Left cardiac atrium (tissue), 4 donors: ENCODE data around the gene C11orf86. TPM values are rescaled to one million over a fixed set of nuclear protein-coding genes. Genes with fewer than 3 reads are reported as not detected.
"Not testable (repeated sequence)": the region's sequence is repeated elsewhere in the genome, so short reads cannot be mapped to it uniquely, and the experiment has no call there.

Experiments used
- ATAC-seq, 2 donors: fragments of 200-7000 bp; cut with Tn5 transposase; one replicate each; pipeline ENCODE4 v1.9.1; 2020; ENCODE audit warnings: mild to moderate bottlenecking in 2 of 2, moderate library complexity in 2 of 2
- DNase-seq: peaks from one replicate; pipeline ENCODE4 v3.0.0-alpha.2; 2020
- intact Hi-C, 2 donors: fragments of 100-400 bp; cut with DNase I; formaldehyde crosslinking; loops; one replicate each; pipeline versions ENCODE4 v1.14.1 to v1.15.1; 2022 to 2023
- long read RNA-seq: library from polyadenylated mRNA; unstranded; transcript quantifications from one replicate; pipeline ENCODE4 v2.0.0, GENCODE V29; 2021
- total RNA-seq, 2 donors: library from RNA; stranded (reverse); fragmentation: NEBNext Ultra II Directional; extraction: Animal tissue kit (Norgen Biotek cat#: 25700); gene quantifications; one replicate each; pipeline ENCODE4 v1.2.1, GENCODE V29; 2021
- donor health status: DM: no; HTN: yes; CAD: no.
- donor health status: DM: no; HTN: yes; CAD: no; lungs with severe emphysema.
- donor health status: DM: yes; HTN: yes; CAD: no.
- donor health status: Dilated cardiomyopathy.

The C11orf86 gene, protein sequence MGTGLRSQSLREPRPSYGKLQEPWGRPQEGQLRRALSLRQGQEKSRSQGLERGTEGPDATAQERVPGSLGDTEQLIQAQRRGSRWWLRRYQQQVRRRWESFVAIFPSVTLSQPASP
- total RNA-seq = not detected
- long read RNA-seq = 0 reads

- intact Hi-C loops = no loop called here
- DNase-seq (no peak), ATAC-seq (no peak)
Observed at GRCh38 chr11:66974724-66975404, at the start of gene C11orf86. TSS of gene C11orf86 (plus strand) at chr11:66975304. CDS start at chr11:66975363, 59 bp downstream.

DNA sequence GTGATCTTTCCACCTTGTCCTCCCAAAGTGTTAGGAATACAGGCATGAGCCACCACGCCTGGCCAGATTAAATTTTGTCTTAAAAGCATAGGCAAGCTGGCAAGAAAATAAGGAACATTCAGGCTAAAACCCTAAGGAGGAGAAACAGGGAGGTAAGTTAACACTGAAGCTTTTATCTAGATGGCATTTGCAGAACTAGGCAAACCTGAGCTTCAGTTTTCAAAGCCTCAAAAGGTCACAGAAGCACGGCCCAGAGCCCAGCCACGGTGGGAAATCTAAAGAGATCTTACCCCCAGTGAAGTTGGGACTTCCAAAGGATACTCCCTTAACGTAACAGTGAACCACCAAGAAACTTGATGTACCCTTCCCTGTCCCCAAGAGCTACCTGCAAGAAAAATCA, 45.4 kb upstream of the C11orf86 start:
- ATAC-seq (no peak), DNase-seq (no peak)
- intact Hi-C loops = no loop called here

DNA sequence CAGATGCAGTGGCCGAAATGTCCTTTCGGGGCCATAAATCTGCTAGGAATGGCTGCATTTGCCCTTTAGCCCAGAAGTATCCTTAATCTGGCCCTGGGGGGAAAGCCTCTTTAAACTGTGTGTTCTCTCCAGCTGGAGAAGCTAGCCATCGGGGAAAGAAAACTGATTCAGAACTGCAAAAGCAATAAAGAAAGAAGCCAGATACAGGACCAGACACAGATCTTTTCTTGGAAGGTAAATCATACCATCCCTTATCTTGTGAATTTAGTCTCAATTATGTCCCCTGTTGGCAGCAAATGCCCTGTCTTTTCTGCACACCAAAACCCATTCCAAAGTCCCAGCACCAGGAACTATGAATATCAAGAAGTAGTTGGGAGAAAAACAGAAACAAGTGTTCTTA, 42.6 kb upstream of the C11orf86 start:
- intact Hi-C loops = no loop called here
- ATAC-seq = no peak
- DNase-seq = no peak

GRCh38 chr11:66933531-66933930, 41.6 kb upstream of the C11orf86 start:
- ATAC-seq = no peak
- DNase-seq = no peak
- intact Hi-C loops = no loop called here

DNA sequence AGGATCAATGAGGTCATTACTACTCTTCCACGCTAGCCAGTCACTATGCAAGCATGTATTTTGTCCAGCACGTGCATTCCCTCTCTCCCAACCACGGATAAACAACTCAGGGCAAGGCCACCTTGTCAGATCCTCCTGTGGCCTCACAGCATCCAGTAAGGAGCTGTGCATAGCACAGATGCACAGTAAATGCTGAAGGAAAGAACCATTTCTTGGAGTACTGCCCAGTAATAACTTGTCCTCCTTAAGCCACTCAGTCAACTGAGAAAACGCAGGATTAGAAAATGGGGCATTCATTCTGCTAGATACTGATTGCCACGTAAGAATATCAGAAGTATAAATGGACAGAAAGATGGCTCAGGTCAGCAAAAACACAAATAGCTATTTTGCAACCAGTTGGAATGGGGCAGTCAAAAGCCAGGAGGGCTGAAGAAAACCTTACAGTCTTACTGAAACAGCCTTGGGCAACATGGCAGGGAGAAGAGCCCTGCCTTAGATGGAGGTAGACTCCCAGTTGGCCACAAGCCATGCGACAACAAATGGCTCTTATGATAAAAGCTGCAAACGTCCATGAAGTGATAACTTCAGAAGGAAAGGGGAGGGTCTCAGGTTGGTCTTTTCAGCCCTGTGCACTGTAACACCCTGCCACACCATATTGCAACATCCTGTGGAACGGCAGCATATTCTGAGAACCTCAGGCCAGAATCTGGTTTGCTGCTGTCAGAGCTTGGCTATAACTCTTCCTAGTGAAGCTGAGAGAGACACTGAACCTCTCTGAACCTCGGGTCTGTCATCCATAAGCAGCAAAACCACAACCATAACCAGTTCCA, 39.9 kb upstream of the C11orf86 start:
- intact Hi-C loops = no loop called here
- ATAC-seq (no peak), DNase-seq (no peak)

DNA sequence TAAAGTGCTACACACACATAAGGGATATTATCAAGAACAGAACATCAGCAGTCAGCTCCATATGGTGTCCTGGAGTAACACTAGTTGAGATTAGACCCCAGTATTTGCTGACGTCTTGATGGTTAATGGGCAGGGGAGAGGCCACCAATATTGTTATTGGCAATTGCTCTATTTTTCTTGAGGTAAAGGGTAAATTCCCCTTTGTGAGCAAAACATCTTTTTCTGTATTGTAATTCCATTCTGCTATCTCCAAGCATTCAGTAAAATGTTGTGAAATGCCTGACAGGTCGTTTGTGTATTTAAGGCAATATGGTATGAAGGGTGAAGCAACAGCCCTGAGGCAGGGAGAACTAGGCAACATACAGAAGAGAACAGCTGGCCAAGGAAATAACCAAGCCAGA, 38.8 kb upstream of the C11orf86 start:
- DNase-seq = no peak
- ATAC-seq = no peak
- intact Hi-C loops = no loop called here

DNA sequence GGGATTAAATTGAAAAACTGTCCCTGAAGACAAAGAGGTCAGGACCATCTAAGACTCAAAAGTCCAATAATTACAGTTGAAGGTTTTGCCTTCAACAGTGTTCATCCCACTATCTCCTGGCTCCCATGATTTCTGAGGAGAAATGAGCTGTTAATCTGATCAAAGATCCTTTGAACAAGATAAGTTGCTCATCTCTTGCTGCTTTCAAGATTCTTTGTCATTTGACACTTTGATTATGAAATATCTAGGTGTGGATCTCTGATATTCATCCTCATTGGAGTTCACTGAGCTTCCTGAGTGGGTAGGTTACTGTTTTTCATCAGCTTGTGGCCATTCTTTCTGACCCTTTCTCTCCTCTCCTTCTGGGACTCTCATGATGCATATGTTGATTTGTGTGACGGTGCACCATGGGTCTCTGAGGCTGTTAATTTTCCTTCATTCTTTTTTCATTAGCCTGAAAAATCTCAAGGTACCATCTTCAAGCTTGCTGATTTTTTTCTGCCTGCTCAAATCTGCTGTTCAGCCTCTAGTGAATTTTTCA, 37.8 kb upstream of the C11orf86 start:
- DNase-seq (no peak), ATAC-seq (no peak)
- intact Hi-C loops = no loop called here

- ATAC-seq (no peak), DNase-seq (no peak)
- intact Hi-C loops = no loop called here
Observed at GRCh38 chr11:66938582-66939135, 36.4 kb upstream of the C11orf86 start.

- ATAC-seq (peak in 1 of 2 donors; percentile 53), DNase-seq (no peak)
- intact Hi-C loops = no loop called here
Observed at GRCh38 chr11:66950112-66950535, 25.0 kb upstream of the C11orf86 start.

DNA sequence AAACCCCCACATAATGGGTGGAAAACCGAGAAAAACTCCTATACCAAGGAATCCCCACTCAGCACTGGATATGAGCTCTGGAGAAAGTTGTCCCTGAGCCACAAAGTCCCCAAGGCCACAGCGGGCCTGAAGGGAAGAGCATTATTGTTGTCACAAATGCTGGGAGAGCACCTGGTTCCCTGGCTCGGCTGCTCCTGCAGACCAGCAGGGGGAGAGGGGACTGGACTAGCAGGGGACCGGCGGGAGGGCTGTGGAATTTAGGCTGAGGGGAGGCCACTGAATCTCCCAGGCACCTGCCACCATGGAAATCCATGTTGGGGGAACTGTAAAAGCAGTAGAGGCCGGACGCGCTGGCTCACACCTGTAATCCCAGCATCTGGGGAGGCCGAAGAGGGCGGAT, 24.0 kb upstream of the C11orf86 start:
- ATAC-seq (no peak), DNase-seq (no peak)
- intact Hi-C loops = no loop called here

DNA sequence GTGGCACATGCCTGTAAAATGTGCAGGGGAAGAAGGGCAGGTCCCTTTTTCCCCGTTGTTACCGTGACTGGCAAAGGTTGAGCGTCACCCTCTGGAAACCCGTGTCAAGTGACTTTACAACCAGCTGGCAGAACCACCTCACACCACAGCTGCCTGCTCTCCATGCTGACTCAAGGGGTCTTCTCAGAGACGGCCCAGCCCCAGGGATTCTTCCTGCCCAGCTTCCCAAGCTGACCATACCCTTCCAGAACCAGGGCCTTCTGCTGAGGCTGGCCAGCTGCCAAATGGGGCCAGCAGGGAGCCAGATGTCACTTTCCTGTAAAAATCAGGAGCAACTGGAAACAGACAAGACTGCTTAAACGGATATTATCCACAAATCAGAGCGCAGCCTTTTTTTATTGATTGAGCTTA, 23.2 kb upstream of the C11orf86 start:
- ATAC-seq (no peak), DNase-seq (no peak)
- intact Hi-C loops = no loop called here

DNA sequence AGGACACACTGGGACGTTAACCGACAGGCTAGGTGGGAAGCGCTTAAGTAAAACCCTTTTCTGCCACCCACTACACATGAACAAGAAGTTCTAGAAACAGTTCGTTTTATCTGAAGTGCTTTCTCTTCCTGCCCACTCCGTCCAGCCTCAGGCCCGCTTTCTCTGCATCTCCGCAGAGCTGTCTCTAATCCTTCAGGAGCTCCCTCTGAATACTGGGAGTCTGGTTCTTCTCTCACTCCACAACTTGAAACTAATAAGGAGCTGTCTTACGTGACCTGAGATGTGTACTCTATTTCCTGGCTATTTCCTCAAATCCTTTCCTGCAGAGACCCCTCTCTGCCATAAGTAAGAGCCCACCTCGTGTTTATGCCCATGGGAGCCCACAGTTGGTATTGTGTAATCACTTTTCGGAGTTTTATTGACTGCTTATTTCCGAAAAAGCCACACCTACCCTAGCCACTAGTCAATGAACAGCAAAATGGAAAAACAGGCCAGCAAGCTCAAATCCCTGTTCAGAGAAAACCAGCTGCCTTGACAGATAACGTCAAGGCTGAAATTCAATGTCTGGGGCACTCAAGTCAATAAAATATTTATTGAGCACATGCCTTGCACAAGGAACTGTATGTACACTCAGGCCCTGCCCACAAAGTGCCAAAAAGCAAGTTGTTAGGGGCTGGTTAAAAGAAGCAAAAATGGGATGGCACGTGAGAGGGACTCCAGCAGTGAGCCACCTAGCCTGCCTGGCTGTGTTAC, 21.8 kb upstream of the C11orf86 start:
- intact Hi-C loops = no loop called here
- DNase-seq (no peak), ATAC-seq (no peak)

DNA sequence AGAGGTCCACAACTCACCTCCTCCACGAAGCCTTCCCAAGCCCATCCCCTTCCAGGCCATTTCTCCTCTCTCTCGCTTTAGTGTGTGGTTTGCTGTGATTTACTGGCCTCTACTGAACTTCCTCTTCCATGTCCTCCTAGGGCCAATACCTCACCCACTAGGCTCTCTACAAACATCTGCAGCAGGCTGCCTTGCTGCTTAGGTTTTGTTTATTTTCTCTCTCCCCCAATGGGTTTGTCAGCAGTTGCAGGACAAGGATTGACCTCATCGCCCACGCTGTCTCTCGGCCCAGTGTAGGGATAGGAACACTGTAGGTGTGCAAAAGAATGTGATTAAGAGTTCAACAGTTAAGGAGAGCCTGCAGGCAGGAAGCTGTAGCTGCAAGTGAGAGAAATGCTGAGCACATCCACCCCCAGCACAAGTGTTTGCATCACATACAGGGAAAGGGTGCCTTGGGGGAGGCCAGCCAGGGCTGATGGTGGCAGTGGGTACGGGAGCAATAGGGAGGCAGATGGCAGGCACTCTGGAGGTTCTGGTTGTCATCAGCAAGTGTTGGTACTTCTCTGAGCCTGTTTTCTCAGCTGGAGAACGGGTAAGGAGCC, 18.3 kb upstream of the C11orf86 start:
- no peak for ATAC-seq
- no peak for DNase-seq
- intact Hi-C loops = no loop called here

DNA sequence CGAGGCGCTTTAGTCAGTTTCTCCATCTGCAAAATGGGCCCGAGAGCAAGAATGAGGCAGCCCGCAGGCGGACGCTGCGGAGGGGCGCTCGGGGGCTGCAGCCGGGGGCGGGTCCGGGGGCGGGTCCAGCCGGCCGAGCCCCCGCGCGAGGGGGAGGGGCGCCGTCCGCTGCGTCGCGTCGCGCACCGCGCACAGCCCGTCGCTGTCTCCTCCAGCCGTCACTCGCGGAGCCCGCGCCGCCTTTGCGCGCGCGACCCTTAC, 17.2 kb upstream of the C11orf86 start:
- intact Hi-C loops = no loop called here
- ATAC-seq (peak; percentile 65 to 67), DNase-seq (no peak)

DNA sequence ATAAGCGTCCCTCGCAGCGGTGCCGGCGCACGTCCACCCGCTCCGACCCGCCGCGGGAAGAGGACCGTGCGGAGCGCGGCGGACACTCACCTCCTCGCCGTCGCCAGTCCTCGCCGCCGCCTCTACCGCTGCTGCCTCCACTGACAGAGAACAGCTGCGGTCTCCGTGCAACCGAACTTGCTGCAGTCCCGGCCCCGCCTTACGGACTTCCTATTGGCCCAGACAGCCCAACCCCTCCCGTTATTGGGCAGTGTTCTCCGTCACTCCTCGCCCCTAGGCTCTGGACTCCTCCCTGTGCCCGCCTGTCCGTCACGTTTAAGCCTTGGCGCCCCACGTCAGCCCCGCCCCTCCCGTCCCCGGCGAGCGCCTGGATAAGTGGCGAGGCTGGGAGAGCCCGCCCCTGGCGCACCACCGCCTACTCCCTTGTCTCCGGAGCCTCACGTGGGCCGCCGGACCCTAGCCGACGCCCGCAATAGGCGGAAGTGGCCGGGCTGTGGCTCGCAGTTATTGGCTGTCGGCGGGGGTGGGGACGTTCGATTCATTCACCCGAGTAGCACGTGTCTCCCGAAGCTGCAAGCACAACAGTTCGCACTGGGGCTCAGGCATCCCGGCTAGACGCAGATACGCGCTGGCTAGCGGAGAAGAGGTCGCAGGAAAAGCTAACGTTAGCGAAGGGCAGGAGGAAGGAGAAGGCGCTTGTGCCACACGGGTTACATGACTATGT, 16.7 kb upstream of the C11orf86 start, which contains the start of gene PC:
PC (minus strand) TSS at position 152 of the 724 bp plus-strand sequence. CDS start 86,224 bp downstream, outside the sequence.
- intact Hi-C loops = no loop called here
- ATAC-seq (peak; percentile 98 to 99), DNase-seq (peak; percentile 100)

GRCh38 chr11:66958956-66959274, 16.2 kb upstream of the C11orf86 start:
- ATAC-seq (no peak), DNase-seq (no peak)
- intact Hi-C loops = no loop called here

DNA sequence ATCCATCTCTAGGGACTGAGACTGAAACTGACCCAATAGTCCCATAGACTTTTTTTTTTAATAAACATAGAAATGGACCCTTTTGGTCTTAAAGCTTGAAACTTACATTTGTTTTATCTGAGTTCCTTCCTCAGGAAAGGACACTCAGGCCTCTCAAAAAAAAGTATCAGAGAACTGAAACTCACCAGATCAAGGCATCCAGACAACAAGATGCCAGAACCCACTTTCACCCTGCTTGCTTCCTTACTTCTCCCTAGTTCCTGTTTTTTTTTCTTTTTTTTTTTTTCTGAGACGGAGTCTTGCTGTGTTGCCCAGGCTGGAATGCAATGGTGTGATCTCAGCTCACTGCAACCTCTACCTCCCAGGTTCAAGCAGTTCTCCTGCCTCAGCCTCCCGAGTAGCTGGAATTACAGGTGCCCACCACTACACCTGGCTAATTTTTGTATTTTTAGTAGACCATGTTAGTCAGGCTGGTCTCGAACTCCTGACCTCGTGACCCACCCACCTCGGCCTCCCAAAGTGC, 13.4 kb upstream of the C11orf86 start:
- intact Hi-C loops, ATAC-seq, DNase-seq: not testable (repeated sequence)

DNA sequence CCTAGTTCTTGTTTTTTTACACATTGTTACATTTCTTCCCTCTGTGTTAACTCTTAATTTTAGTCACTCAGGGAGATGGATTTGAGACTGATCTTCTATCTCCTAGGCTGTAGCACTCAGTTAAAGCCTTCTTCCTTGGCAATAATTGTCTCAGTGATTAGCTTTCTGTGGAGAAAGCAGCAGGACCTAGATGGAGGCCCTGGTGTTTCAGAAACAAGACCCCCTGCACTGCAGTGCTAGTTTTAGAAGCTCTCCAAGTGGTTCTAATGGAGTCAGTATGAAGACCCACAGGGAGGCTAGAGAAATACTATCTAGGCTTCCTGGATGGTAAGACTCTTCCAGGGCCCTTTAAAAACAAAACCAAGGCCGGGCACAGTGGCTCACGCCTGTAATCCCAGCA, 12.9 kb upstream of the C11orf86 start:
- intact Hi-C loops = no loop called here
- no peak for DNase-seq
- ATAC-seq = no peak
